Suprapubic skin (tissue), 4 donors: ENCODE results near the gene WDR7.

ENCODE experiments used
- CTCF ChIP-seq, 2 donors: fragments of 200-600 bp in 1 of 2; fragments of 450-650 bp in 1 of 2; sonication (generic) in 1 of 2; IDR thresholded peaks; one replicate each; pipeline ENCODE4 v1.5.1; 2016 to 2019; ENCODE audit warnings: antibody characterized with exemption in 2 of 2, mild to moderate bottlenecking in 1 of 2, moderate library complexity in 1 of 2
- EP300 ChIP-seq: sonication (generic); formaldehyde crosslinking; IDR thresholded peaks from one replicate; pipeline ENCODE4 v1.6.1; 2017; ENCODE audit warnings: antibody characterized with exemption
- POLR2A ChIP-seq, 2 donors: fragments of 450-650 bp; IDR thresholded peaks; one replicate each; pipeline ENCODE4 v1.6.1; 2017; ENCODE audit warnings: antibody characterized with exemption in 2 of 2, mild to moderate bottlenecking in 2 of 2, moderate library complexity in 2 of 2
- POLR2AphosphoS5 ChIP-seq, 3 donors: sonication (generic); formaldehyde crosslinking; IDR thresholded peaks; one replicate each; pipeline ENCODE4 v1.6.1; 2017; ENCODE audit warnings: antibody characterized with exemption in 3 of 3

- no peak for TF ChIP-seq POLR2A (IDR thresholded peaks at IDR 0.05)
- TF ChIP-seq CTCF (IDR thresholded peaks at IDR 0.05), result no peak
- TF ChIP-seq POLR2AphosphoS5 (IDR thresholded peaks at IDR 0.05), result no peak
- TF ChIP-seq EP300, result no peak
Measured at GRCh38 chr18:57077005-57077765, 426.0 kb downstream of the WDR7 start.
